GM08714 (cell line): ENCODE data around the gene INPP4B.

Source experiments
- H3K4me3 ChIP-seq: fragments of 200-500 bp; sonication (Bioruptor generic); 2 replicates; pipeline ENCODE4 v1.5.1; 2014; ENCODE audit warnings: mild to moderate bottlenecking, low read length, inconsistent platforms
- ZNF274 ChIP-seq: IDR thresholded peaks from 2 replicates; pipeline ENCODE4 v1.6.1; 2012; ENCODE audit warnings: mild to moderate bottlenecking, low read depth, low read length

INPP4B gene

DNA sequence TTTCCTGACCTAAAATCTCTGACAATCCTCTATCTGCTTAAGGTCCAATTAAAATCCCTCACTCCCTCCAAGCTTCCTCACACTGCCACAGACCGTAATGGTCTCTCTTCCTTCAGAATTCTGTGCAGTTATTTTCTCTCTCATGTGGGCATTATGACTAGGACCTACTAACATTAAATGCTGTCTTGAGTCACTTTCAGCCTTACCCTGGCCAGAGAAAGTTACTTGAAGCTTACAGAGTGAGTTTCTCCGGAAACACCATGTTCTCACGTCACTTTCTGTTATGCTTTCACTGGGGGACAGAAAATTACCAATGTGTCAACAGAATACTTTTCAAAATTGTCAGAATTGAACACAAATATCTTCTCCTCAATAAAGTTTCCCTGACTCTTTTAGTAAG, 271.8 kb downstream of the INPP4B start:
- H3K4me3 ChIP-seq, result no peak overlapping the region
- no peak for TF ChIP-seq ZNF274

DNA sequence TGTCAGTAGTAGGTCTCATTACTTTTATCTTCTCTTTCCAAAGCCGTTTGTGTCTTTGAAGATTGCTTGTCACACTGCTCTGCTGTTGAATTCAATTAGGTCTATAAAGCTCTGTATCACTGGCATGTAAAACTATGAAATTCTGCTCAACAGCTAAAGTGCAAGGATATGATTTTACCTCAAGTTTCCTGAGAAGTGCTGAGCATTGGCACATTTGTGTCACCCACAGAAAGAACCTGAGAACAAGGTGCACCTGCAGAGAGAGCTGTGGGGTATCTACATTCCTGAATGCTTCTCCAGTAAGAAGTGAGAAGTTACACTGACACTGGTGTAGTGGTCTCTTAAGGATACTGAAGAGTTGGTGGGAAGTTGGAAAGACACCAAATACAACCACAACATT, 274.0 kb downstream of the INPP4B start:
- H3K4me3 ChIP-seq, result no peak overlapping the region
- TF ChIP-seq ZNF274, result no peak

DNA sequence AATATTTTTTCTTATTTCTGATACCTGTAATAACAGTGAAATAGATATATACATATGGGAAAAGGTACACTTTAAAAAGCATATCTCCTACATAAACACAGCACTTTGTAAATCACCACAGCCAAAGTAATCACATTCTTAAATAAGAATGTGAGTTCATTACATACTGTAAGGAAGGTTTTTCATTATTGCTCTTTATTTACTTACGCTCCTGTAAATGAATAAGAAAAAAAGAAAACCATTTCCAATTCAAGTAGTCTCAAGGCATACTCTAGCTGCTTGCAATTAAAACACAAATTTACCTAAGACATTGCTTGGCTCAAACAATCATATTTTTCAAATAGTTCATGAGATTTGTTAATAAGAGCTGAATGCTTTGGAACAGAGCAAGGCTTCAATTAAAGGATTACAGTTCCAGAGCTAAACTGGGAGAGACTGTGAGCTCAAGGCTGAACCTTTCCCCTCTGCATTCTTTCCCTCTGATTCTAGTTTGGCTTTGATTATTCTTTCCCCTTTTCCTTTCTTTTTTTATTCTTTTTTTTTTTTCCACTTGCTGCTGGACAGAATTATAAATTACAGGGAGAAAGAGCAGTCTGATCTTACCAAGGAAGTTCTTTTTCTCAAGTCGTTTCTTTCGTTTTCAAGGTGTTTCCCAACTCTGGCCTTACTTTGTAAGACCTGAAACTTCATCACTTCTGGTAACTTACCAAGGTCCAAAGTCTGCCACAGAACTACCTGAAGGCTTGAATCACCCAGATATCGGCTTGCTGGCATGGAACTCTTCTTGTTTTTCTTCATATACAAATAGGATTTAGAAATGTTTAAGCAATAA, 278.3 kb downstream of the INPP4B start:
- H3K4me3 ChIP-seq, result no peak overlapping the region; the same call in 1 of the 2 replicates
- no peak for TF ChIP-seq ZNF274

DNA sequence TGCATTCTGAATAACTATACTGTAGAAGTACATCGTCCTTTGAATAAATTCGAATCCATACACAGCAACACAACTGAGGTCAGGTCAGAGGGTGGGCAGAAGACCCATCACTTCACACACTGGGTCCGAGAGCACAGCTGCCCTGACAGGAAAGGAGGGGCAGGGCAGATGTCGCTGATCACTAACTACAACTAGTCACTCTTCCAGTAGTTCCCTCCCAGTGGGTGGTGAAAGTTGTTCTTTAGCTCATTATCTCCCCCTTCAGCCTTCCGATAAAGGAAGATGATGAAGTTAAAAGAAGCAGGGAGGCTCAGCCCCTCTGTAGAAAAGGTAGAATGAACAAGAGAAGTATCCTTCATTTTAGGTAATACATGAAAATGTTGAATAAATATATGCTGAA, 278.9 kb downstream of the INPP4B start:
- TF ChIP-seq ZNF274, result no peak
- H3K4me3 ChIP-seq, result no peak overlapping the region; the same call in 1 of the 2 replicates

DNA sequence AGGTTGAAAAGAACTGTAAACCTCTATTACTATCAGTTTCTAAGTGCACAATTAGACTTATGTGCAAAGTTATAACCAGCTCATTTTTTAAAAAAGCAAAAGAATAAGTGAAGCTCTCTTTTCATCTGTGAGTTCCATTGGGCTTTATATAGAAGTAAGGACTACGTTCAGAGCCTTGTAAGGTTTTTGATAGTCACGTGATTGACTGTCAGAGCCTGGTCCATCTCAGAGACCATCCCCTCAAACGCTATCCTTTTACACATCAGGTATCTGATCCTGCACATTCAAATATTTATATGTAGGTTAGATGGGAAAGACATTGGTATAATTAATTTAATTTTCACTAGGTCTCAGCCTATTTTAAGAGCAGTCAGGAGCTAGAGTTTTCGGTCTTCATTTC, 279.3 kb downstream of the INPP4B start:
- no peak overlapping the region for H3K4me3 ChIP-seq

DNA sequence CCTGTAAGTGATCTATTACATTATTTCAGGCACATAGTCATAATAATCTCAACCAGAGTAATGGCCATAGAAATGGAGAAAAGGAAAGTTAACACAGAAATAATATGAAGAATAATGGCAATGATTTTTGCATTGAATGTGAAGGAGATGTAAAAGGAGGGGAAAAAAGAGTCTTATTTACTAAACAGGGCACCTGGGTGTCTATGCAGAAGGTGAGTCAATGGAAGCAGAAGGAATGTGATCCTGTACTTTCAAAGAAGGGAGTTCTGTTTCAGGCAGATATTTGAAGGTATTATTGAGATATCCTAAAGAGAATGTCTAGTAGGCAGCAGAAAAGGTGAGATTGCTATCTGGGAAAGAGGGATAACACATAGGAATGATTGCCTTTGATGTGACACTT, 279.9 kb downstream of the INPP4B start:
- TF ChIP-seq ZNF274, result no peak
- H3K4me3 ChIP-seq, result no peak overlapping the region

More for the DNA sequence above, 279.3 kb downstream of the INPP4B start:
- no peak for TF ChIP-seq ZNF274

DNA sequence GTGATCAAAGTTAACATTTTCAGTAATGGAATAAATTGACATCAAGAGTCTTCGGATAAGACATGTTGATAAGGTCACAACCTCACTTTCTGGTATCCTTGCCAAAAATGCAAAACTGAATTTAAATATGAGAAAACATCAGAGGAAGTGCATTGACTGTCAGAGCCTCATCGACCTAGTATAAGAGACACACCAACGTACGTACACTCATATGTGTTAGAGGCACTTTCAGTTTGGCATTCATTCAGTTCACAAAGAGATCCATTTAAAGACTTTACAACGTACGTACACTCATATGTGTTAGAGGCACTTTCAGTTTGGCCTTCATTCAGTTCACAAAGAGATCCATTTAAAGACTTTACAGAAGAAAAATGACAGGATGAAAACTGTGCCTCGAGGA, 280.3 kb downstream of the INPP4B start:
- H3K4me3 ChIP-seq, result no peak overlapping the region
- TF ChIP-seq ZNF274, result no peak

DNA sequence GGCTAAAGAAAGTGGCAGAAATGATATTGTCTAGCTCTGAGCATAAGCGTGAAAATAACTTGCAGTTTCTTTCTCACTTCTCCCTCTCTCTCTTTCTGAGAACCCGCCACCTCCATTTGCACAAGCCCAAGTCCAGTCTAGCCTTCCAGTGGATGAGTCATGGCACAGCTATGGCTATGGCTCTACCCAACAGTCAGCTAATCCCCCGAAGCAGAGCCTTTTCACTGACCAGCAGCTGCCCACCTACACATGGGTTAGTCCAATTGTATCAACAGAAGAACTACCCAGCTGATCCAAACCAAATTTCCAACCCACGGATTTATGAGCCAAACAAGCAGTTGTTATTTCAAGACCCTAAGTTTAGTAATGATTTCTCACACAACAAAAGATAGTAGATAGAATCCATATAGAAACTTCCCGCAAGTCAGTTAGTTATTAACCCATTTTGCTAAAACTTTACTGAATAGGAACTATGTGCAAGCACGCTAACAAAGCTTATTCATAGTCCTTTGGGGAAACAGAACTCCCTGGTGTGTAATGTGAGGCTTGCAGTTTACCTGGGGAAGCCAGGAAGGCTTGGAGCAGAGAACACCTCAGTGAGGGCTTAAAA, 282.3 kb downstream of the INPP4B start:
- H3K4me3 ChIP-seq, result no peak overlapping the region
- no peak for TF ChIP-seq ZNF274

DNA sequence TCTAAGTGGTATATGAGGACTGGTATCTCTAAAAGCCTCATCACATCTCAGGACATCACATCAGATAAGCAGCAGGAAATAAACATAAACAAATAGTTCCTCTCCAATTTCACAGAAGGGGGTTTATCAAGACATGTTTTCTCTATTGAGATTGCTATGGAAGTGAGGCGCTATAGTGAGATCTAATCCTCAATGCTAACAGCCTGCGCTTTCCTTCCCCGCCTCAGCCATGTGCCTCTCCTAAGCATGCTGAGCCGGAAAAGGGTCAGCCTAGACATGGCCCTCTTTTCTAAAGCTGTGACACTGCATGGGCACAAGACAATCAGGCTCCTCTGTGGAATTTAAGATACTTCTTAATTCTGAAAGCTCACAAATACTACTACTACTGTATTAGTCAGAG, 286.1 kb downstream of the INPP4B start:
- no peak overlapping the region for H3K4me3 ChIP-seq
- TF ChIP-seq ZNF274, result no peak

DNA sequence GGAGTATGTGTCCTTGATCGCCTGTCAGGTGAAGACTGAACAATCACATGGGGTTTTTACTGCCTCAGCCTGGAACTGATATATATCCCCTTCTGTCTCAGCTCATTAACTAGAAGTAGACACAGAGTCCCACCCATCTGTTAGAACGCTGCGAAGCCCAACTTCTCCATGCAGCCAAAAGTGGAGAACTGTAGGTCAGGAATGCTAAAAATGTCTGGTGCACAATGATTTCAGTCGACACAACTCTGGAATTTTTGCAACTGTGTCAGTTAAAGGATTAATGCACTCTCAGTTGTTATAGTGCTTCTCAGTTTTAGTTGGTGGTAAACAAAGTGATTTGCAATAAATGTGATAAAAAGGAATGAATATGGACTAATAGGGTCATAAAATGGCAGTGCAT, 287.2 kb downstream of the INPP4B start:
- H3K4me3 ChIP-seq, result no peak overlapping the region
- TF ChIP-seq ZNF274, result no peak

DNA sequence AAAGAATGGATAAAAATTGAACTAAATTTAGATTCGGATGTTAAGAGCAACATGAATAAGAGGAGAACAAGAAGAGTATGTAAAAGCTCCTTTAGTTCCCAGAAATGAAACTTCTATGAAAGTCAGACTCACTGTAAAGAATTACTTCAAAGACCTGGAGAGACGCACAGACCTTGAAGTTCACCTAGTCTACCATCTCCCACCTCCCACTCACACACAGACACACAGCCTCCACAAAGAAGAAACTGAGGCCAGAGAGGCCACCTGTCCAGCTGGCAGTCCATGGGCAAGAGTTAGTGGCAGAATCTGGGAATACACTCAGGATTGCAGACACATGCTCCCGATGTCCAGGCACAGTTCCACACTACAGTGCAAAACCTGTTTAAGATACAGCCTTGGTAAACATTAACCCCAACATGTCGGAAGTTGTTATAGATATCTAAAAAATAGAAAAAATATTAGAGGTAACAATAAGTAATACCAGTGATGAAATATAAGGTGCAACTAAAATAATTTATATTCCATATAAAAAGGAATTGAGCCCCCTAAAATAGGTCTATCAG, 288.8 kb downstream of the INPP4B start:
- H3K4me3 ChIP-seq, result no peak overlapping the region
- TF ChIP-seq ZNF274, result no peak

DNA sequence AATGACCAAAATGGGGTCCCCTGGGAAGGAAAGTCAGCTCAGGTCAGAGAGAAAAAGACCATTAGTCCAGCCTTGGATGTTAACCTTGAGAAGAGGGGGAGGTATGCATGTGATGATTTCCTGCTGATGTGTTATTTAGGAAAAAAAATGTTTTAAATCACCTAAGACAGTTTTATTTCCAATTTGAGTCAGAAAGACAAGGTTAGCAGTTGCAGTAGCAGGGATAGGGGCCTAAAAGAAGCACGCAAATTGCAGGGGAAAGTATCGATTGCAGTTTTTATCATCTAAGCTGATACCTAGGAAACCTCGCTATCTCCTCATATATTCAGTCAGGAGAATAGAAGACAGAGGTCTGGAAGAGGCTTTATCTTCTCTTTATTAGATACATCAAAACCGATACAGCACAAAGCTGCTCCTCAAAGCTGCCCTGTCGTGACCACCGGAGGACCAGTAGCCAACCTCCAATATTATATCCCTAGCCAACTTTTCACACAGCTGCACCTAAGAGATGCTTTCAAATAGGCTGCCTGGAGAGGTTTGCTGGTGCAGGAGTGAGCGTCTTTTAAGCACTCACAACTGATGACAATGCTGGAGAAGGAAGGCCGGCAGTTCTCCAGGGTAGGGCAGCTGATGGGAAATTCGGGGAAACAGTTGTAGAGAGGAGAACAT, 289.4 kb downstream of the INPP4B start:
- H3K4me3 ChIP-seq, result no peak overlapping the region
- no peak for TF ChIP-seq ZNF274

DNA sequence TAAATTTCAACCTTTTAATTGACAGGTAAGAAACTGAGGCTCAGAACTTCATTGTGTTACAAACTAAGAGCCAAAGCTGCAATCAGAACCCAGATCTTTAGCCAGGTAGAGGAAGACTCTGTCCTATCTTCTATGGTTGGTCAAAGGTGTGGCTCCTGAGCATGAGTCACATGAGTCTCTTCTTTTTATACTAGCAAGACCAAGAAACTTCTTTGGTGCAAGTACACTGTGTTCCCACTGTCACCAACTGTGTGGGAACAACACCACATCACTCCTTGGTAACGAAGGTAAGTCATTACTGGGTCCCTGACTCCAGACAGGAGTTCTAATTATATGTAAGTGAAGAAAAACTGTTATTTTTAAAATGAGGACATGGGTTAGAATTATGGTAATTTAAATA, 290.1 kb downstream of the INPP4B start:
- H3K4me3 ChIP-seq, result no peak overlapping the region
- TF ChIP-seq ZNF274, result no peak

DNA sequence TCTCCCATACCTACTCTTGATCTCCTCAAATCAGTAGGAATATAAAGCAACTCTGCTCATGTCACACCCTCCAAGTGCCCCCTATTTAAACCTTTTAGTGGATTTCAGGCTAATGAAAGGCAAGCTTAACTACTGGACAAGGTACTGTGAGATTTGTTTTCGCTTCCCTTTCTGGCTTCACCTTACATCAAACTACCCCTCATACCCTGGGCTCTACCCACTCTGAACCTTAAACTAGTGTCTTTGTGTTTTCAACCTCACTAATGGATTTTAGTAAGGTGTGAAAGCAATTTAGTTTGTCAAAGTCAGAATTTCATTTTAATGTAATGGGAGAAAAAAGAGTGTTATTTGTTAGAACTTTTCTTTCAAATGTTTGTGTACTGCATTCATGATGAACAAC, 291.7 kb downstream of the INPP4B start:
- TF ChIP-seq ZNF274, result no peak
- no peak overlapping the region for H3K4me3 ChIP-seq
